H9 (cell line): Measurements from ENCODE around the gene CFAP97D2. TPM values are rescaled to one million over a fixed set of nuclear protein-coding genes. Genes with fewer than 3 reads are reported as not detected.

Source experiments
- DNase-seq: peaks from one replicate; pipeline ENCODE4 v3.0.0-alpha.2; 2017
- H2AFZ ChIP-seq: one replicate; pipeline ENCODE4 v1.6.1; 2013; ENCODE audit warnings: mild to moderate bottlenecking, low read length, control low read depth, moderate library complexity
- H2AK5ac ChIP-seq: 2 replicates; pipeline ENCODE4 v1.6.1; 2013; ENCODE audit warnings: low read length, control low read depth, mixed read lengths; ENCODE audit not compliant: insufficient read length
- H2BK120ac ChIP-seq: one replicate; pipeline ENCODE4 v1.6.1; 2013; ENCODE audit warnings: low read depth, mild to moderate bottlenecking, low read length, control low read depth, inconsistent platforms; ENCODE audit not compliant: poor library complexity, severe bottlenecking
- H2BK12ac ChIP-seq: 2 replicates; pipeline ENCODE4 v1.6.1; 2013; ENCODE audit warnings: low read length, control low read depth, mixed read lengths, low read depth; ENCODE audit not compliant: insufficient read length
- H2BK15ac ChIP-seq: 2 replicates; pipeline ENCODE4 v1.6.1; 2013; ENCODE audit warnings: low read depth, low read length, control low read depth
- H2BK20ac ChIP-seq: one replicate; pipeline ENCODE4 v1.6.1; 2013; ENCODE audit warnings: low read depth, mild to moderate bottlenecking, low read length, control low read depth, inconsistent platforms; ENCODE audit not compliant: poor library complexity, severe bottlenecking
- H2BK5ac ChIP-seq: 2 replicates; pipeline ENCODE4 v1.6.1; 2013; ENCODE audit warnings: low read length, control low read depth, mixed read lengths; ENCODE audit not compliant: insufficient read length
- H3K14ac ChIP-seq: 2 replicates; pipeline ENCODE4 v1.6.1; 2013; ENCODE audit warnings: low read length, control low read depth; ENCODE audit not compliant: insufficient read depth
- H3K18ac ChIP-seq: 2 replicates; pipeline ENCODE4 v1.6.1; 2013; ENCODE audit warnings: low read depth, mild to moderate bottlenecking, mixed read lengths, low read length, control low read depth; ENCODE audit not compliant: insufficient read length
- H3K23ac ChIP-seq: 2 replicates; pipeline ENCODE4 v1.6.1; 2013; ENCODE audit warnings: low read length, control low read depth, mixed read lengths, low read depth; ENCODE audit not compliant: insufficient read length
- H3K23me2 ChIP-seq: 2 replicates; pipeline ENCODE4 v1.6.1; 2013; ENCODE audit warnings: low read depth, mild to moderate bottlenecking, mixed read lengths, low read length, control low read depth; ENCODE audit not compliant: insufficient read length, poor library complexity, severe bottlenecking
- H3K27ac ChIP-seq: 2 replicates; pipeline ENCODE4 v1.5.1; 2013; ENCODE audit warnings: low read length, control low read depth, mixed read lengths, low read depth; ENCODE audit not compliant: insufficient read length
- H3K27me3 ChIP-seq: 2 replicates; pipeline ENCODE4 v1.6.1; 2013; ENCODE audit warnings: low read length, control low read depth, inconsistent platforms; ENCODE audit not compliant: insufficient read depth
- H3K4ac ChIP-seq: 2 replicates; pipeline ENCODE4 v1.6.1; 2013; ENCODE audit warnings: low read depth, mild to moderate bottlenecking, control low read depth, inconsistent platforms, low read length, moderate library complexity
- H3K4me1 ChIP-seq: 2 replicates; pipeline ENCODE4 v1.6.1; 2013; ENCODE audit warnings: low read length, control low read depth, inconsistent platforms; ENCODE audit not compliant: insufficient read depth
- H3K4me2 ChIP-seq: 2 replicates; pipeline ENCODE4 v1.6.1; 2013; ENCODE audit warnings: low read length, control low read depth, mixed read lengths; ENCODE audit not compliant: insufficient read length, insufficient read depth
- H3K56ac ChIP-seq: 2 replicates; pipeline ENCODE4 v1.6.1; 2013; ENCODE audit warnings: low read depth, mild to moderate bottlenecking, mixed read lengths, low read length, control low read depth; ENCODE audit not compliant: insufficient read length
- H3K79me1 ChIP-seq: 2 replicates; pipeline ENCODE4 v1.6.1; 2013; ENCODE audit warnings: low read depth, mild to moderate bottlenecking, moderate library complexity, low read length, control low read depth, inconsistent platforms; ENCODE audit not compliant: insufficient read depth, poor library complexity, severe bottlenecking
- H3K79me2 ChIP-seq: 2 replicates; pipeline ENCODE4 v1.6.1; 2013; ENCODE audit warnings: low read length, control low read depth, inconsistent platforms; ENCODE audit not compliant: insufficient read depth
- H3K9ac ChIP-seq: 2 replicates; pipeline ENCODE4 v1.6.1; 2013; ENCODE audit warnings: low read length, control low read depth, mixed read lengths; ENCODE audit not compliant: insufficient read length; ENCODE audit errors: extremely low read depth
- H3K9me3 ChIP-seq: one replicate; pipeline ENCODE4 v1.6.1; 2013; ENCODE audit warnings: low read depth, low read length, inconsistent platforms; ENCODE audit not compliant: control insufficient read depth
- H3T11ph ChIP-seq: one replicate; pipeline ENCODE4 v1.6.1; 2013; ENCODE audit warnings: mild to moderate bottlenecking, low read length, control low read depth, inconsistent platforms
- H4K20me1 ChIP-seq: one replicate; pipeline ENCODE4 v1.6.1; 2013; ENCODE audit not compliant: control insufficient read depth, insufficient read length, insufficient read depth
- H4K5ac ChIP-seq: 2 replicates; pipeline ENCODE4 v1.6.1; 2013; ENCODE audit warnings: low read depth, mild to moderate bottlenecking, mixed read lengths, low read length, control low read depth; ENCODE audit not compliant: insufficient read length
- H4K8ac ChIP-seq: replicated peaks from 2 replicates; pipeline ENCODE4 v1.6.1; 2013; ENCODE audit warnings: low read length, control low read depth, mixed read lengths, low read depth; ENCODE audit not compliant: insufficient read length
- H4K91ac ChIP-seq: 2 replicates; pipeline ENCODE4 v1.6.1; 2013; ENCODE audit warnings: low read depth, mild to moderate bottlenecking, moderate library complexity, mixed read lengths, low read length, control low read depth; ENCODE audit not compliant: insufficient read length
- H3K27ac Mint-ChIP-seq, 3 experiments: 2 replicates in 2 of 3; 3 replicates in 1 of 3; pipeline ENCODE4 v1.8.0; 2020 to 2021; ENCODE audit warnings: mixed read lengths in 3 of 3, mild to moderate bottlenecking in 1 of 3, moderate library complexity in 1 of 3
- H3K27me3 Mint-ChIP-seq: 2 replicates; pipeline ENCODE4 v1.8.0; 2021; ENCODE audit warnings: low read depth, mild to moderate bottlenecking, moderate library complexity, mixed read lengths
- H3K36me3 Mint-ChIP-seq, 3 experiments: 2 replicates in 2 of 3; 3 replicates in 1 of 3; pipeline ENCODE4 v1.8.0; 2020 to 2021; ENCODE audit warnings: low read depth in 3 of 3, mixed read lengths in 3 of 3; ENCODE audit not compliant: insufficient read depth in 1 of 3
- H3K4me1 Mint-ChIP-seq, 2 experiments: 2 replicates each; pipeline ENCODE4 v1.8.0; 2020; ENCODE audit warnings: mixed read lengths in 2 of 2
- H3K4me3 Mint-ChIP-seq, 2 experiments: 2 replicates in 1 of 2; 3 replicates in 1 of 2; pipeline ENCODE4 v1.8.0; 2020 to 2021; ENCODE audit warnings: mild to moderate bottlenecking in 2 of 2, mixed read lengths in 2 of 2, moderate library complexity in 1 of 2
- H3K9me3 Mint-ChIP-seq, 2 experiments: 2 replicates in 1 of 2; 3 replicates in 1 of 2; pipeline ENCODE4 v1.8.0; 2020; ENCODE audit warnings: mild to moderate bottlenecking in 2 of 2, mixed read lengths in 2 of 2, moderate library complexity in 1 of 2
- WGBS: extraction: QIAGEN DNeasy Blood & Tissue Kit; methylation state at CpG from one replicate; pipeline ENCODE4 v1.1.7; 2013; ENCODE audit warnings: missing lambda C conversion rate, low lambda C conversion rate, mixed read lengths; ENCODE audit not compliant: insufficient read length; ENCODE audit errors: extremely low coverage; 5-methylcytosine and 5-hydroxymethylcytosine counted together
- total RNA-seq: library from RNA; stranded (reverse); gene quantifications from 2 replicates; pipeline ENCODE4 v1.2.1, GENCODE V29; 2021
- TF ChIP-seq, protein P1 (sequence below): fragments of 200-600 bp; sonication (generic); conservative IDR thresholded peaks from 3 replicates; pipeline ENCODE4 v1.8.0; 2021; ENCODE audit warnings: antibody characterized with exemption, mild to moderate bottlenecking

CFAP97D2 gene
- total RNA-seq, 1 experiment from 2014 or later: not detected

DNA sequence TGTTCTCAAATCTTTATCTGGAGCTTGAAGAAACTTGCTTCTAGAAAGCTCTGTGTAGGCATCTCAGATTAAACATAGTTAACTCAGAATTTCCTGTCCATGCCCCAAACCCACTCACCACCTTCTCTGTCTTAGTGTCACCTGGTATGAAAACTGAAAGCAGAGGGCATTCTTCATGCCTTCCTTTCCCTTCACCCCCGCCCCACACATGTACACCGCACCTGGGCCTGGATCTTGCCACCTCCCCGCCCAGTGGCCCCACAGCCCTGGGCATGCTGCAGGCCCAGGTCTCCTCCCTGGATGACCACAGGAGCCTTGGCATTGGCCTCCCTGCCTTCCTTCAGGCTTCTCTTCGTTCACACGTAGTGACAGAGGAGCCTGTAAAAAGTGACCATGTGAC, 15.8 kb downstream of the CFAP97D2 start:
- H3K79me2 ChIP-seq: no peaks in the 10 kb centered on the region
- H3K4me2 ChIP-seq: no peak overlapping the region
- peaks cover 6% of the 10 kb centered on the region for H3K27me3 Mint-ChIP-seq
- H2AFZ ChIP-seq: no peak overlapping the region
- H4K8ac ChIP-seq: no peak overlapping the region
- WGBS: no CpG with 5 or more reads among the region's 5 CpGs
- no peak overlapping the region for H2BK12ac ChIP-seq
- H2BK15ac ChIP-seq: no peak overlapping the region
- TF ChIP-seq, protein P1, sequence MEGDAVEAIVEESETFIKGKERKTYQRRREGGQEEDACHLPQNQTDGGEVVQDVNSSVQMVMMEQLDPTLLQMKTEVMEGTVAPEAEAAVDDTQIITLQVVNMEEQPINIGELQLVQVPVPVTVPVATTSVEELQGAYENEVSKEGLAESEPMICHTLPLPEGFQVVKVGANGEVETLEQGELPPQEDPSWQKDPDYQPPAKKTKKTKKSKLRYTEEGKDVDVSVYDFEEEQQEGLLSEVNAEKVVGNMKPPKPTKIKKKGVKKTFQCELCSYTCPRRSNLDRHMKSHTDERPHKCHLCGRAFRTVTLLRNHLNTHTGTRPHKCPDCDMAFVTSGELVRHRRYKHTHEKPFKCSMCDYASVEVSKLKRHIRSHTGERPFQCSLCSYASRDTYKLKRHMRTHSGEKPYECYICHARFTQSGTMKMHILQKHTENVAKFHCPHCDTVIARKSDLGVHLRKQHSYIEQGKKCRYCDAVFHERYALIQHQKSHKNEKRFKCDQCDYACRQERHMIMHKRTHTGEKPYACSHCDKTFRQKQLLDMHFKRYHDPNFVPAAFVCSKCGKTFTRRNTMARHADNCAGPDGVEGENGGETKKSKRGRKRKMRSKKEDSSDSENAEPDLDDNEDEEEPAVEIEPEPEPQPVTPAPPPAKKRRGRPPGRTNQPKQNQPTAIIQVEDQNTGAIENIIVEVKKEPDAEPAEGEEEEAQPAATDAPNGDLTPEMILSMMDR: no peak
- H3K36me3 Mint-ChIP-seq: no peaks in the 10 kb centered on the region
- no peak overlapping the region for H2AK5ac ChIP-seq
- H3K9me3 Mint-ChIP-seq: peaks cover 9 to 10% of the 10 kb centered on the region in 2 experiments
- no peak overlapping the region for H4K91ac ChIP-seq
- H2BK20ac ChIP-seq: no peak overlapping the region
- H3K4ac ChIP-seq: no peak overlapping the region
- H3K23ac ChIP-seq: no peak overlapping the region
- H4K5ac ChIP-seq: no peak overlapping the region
- no peak for DNase-seq
- peaks cover 5 to 6% of the 10 kb centered on the region in 2 experiments for H3K4me1 Mint-ChIP-seq
- no peaks in the 10 kb centered on the region for H3K4me1 ChIP-seq
- H3K9me3 ChIP-seq: no peaks in the 10 kb centered on the region
- no peak overlapping the region for H3K56ac ChIP-seq
- no peak overlapping the region for H3K14ac ChIP-seq
- H3K27ac Mint-ChIP-seq: no peak overlapping the region
- H2BK120ac ChIP-seq: no peak overlapping the region
- H3K27ac ChIP-seq: no peak overlapping the region
- no peak overlapping the region for H3K18ac ChIP-seq
- H3K27me3 ChIP-seq: no peaks in the 10 kb centered on the region
- no peak overlapping the region for H3K4me3 Mint-ChIP-seq
- no peaks in the 10 kb centered on the region for H3K23me2 ChIP-seq
- H2BK5ac ChIP-seq: no peak overlapping the region
- no peak overlapping the region for H3K9ac ChIP-seq
- H3T11ph ChIP-seq: no peak overlapping the region
- H3K79me1 ChIP-seq: no peaks in the 10 kb centered on the region
- H4K20me1 ChIP-seq: no peaks in the 10 kb centered on the region
